Activated naive CD4-positive, alpha-beta T cell treated with anti-CD3 and anti-CD28 coated beads for 36 hours (primary cell): Measurements from ENCODE around the gene ACAP3. TPM values are rescaled to one million over a fixed set of nuclear protein-coding genes. Genes with fewer than 3 reads are reported as not detected.

Source experiments
- CTCF ChIA-PET: fragments of 350-600 bp; sonication (Branson Sonifier 250); formaldehyde crosslinking; loops from one replicate; lab custom pipeline; 2021; ENCODE audit warnings: antibody characterized with exemption; lab: Charles Lee
- DNase-seq: peaks from one replicate; pipeline ENCODE4 v3.0.0-alpha.2; 2020
- H3K27ac Mint-ChIP-seq: one replicate; pipeline ENCODE4 v1.8.0; 2021; ENCODE audit warnings: mild to moderate bottlenecking, mixed read lengths
- H3K27me3 Mint-ChIP-seq: one replicate; pipeline ENCODE4 v1.8.0; 2021; ENCODE audit warnings: low read depth, mixed read lengths
- H3K36me3 Mint-ChIP-seq: one replicate; pipeline ENCODE4 v1.8.0; 2021; ENCODE audit warnings: low read depth, mixed read lengths
- H3K4me1 Mint-ChIP-seq: one replicate; pipeline ENCODE4 v1.8.0; 2021; ENCODE audit warnings: low read depth, mixed read lengths
- H3K4me3 Mint-ChIP-seq: one replicate; pipeline ENCODE4 v1.8.0; 2021; ENCODE audit warnings: mild to moderate bottlenecking, moderate library complexity, mixed read lengths
- H3K9me3 Mint-ChIP-seq: one replicate; pipeline ENCODE4 v1.8.0; 2021; ENCODE audit warnings: mixed read lengths
- intact Hi-C: fragments of 100-400 bp; cut with micrococcal nuclease; formaldehyde crosslinking; loops from one replicate; pipeline ENCODE4 v1.15.1; 2023
- total RNA-seq, 2 experiments: library from RNA; stranded (reverse); gene quantifications; one replicate each; pipeline ENCODE4 v1.2.3, GENCODE V29; 2021

The ACAP3 gene
- total RNA-seq, 2 experiments from 2014 or later = 24.1 to 25.3 TPM

GRCh38 chr1:1341549-1342021, 33.9 kb upstream of the ACAP3 start:
- H3K4me1 Mint-ChIP-seq = peaks cover 10% of the 10 kb centered on the region
- no peaks in the 10 kb centered on the region for H3K27me3 Mint-ChIP-seq
- no peak overlapping the region for H3K4me3 Mint-ChIP-seq

GRCh38 chr1:1340791-1341548, 33.2 kb upstream of the ACAP3 start:
- no peaks in the 10 kb centered on the region for H3K27me3 Mint-ChIP-seq
- H3K36me3 Mint-ChIP-seq = peaks cover 15% of the 10 kb centered on the region
- H3K4me3 Mint-ChIP-seq = no peak overlapping the region
- no peak overlapping the region for H3K27ac Mint-ChIP-seq
- CTCF ChIA-PET = no interaction called here
- no peaks in the 10 kb centered on the region for H3K9me3 Mint-ChIP-seq
- H3K4me1 Mint-ChIP-seq = peaks cover 6% of the 10 kb centered on the region
- intact Hi-C loops = no loop called here
- DNase-seq = no peak

More at GRCh38 chr1:1341549-1342021, 33.9 kb upstream of the ACAP3 start:
- Mint-ChIP-seq H3K27ac (no peak overlapping the region), H3K36me3 (peaks cover 15% of the 10 kb centered on the region), H3K9me3 (no peaks in the 10 kb centered on the region)
- intact Hi-C loops = no loop called here
- CTCF ChIA-PET = no interaction called here
- DNase-seq = no peak

GRCh38 chr1:1340185-1340584, 32.5 kb upstream of the ACAP3 start:
- Mint-ChIP-seq H3K27ac (no peak overlapping the region), H3K4me3 (no peak overlapping the region), H3K4me1 (peaks cover 4% of the 10 kb centered on the region), H3K36me3 (peaks cover 15% of the 10 kb centered on the region), H3K9me3 (no peaks in the 10 kb centered on the region), H3K27me3 (no peaks in the 10 kb centered on the region)
- CTCF ChIA-PET = no interaction called here
- intact Hi-C loops = no loop called here
- no peak for DNase-seq

- Mint-ChIP-seq H3K9me3 (no peaks in the 10 kb centered on the region), H3K4me1 (no peaks in the 10 kb centered on the region), H3K4me3 (no peak overlapping the region), H3K36me3 (peaks cover 15% of the 10 kb centered on the region), H3K27me3 (no peaks in the 10 kb centered on the region), H3K27ac (no peak overlapping the region)
- intact Hi-C loops = no loop called here
- DNase-seq = no peak
- CTCF ChIA-PET = no interaction called here
These were observed 30.5 kb upstream of the ACAP3 start for GRCh38 chr1:1338278-1338677.

- intact Hi-C loops = no loop called here
- Mint-ChIP-seq H3K27ac (no peak overlapping the region), H3K27me3 (no peaks in the 10 kb centered on the region), H3K36me3 (peaks cover 15% of the 10 kb centered on the region), H3K4me3 (no peak overlapping the region), H3K9me3 (no peaks in the 10 kb centered on the region), H3K4me1 (no peaks in the 10 kb centered on the region)
- peak; percentile 30 for DNase-seq
- CTCF ChIA-PET = no interaction called here
These were observed 30.0 kb upstream of the ACAP3 start for GRCh38 chr1:1337793-1338147.

GRCh38 chr1:1336931-1337792, 29.4 kb upstream of the ACAP3 start:
- Mint-ChIP-seq H3K27ac (no peak overlapping the region), H3K4me3 (no peak overlapping the region), H3K27me3 (no peaks in the 10 kb centered on the region), H3K36me3 (peaks cover 15% of the 10 kb centered on the region), H3K9me3 (no peaks in the 10 kb centered on the region), H3K4me1 (no peaks in the 10 kb centered on the region)
- DNase-seq = no peak
- CTCF ChIA-PET = no interaction called here
- intact Hi-C loops = no loop called here

GRCh38 chr1:1336446-1336845, 28.7 kb upstream of the ACAP3 start:
- CTCF ChIA-PET = no interaction called here
- no peak for DNase-seq
- no peak overlapping the region for H3K27ac Mint-ChIP-seq
- no peaks in the 10 kb centered on the region for H3K9me3 Mint-ChIP-seq
- no peaks in the 10 kb centered on the region for H3K4me1 Mint-ChIP-seq
- H3K36me3 Mint-ChIP-seq = peaks cover 15% of the 10 kb centered on the region
- intact Hi-C loops = no loop called here
- no peaks in the 10 kb centered on the region for H3K27me3 Mint-ChIP-seq
- no peak overlapping the region for H3K4me3 Mint-ChIP-seq

- Mint-ChIP-seq H3K36me3 (peaks cover 9% of the 10 kb centered on the region), H3K27ac (no peak overlapping the region), H3K27me3 (no peaks in the 10 kb centered on the region), H3K4me3 (no peak overlapping the region), H3K9me3 (no peaks in the 10 kb centered on the region), H3K4me1 (no peaks in the 10 kb centered on the region)
- CTCF ChIA-PET = no interaction called here
- DNase-seq = no peak
- intact Hi-C loops = no loop called here
These were observed 28.1 kb upstream of the ACAP3 start for GRCh38 chr1:1335792-1336248.

GRCh38 chr1:1335283-1335682, 27.6 kb upstream of the ACAP3 start:
- Mint-ChIP-seq H3K27me3 (no peaks in the 10 kb centered on the region), H3K27ac (no peak overlapping the region), H3K36me3 (peaks cover 4% of the 10 kb centered on the region), H3K4me1 (no peaks in the 10 kb centered on the region), H3K4me3 (no peak overlapping the region), H3K9me3 (no peaks in the 10 kb centered on the region)
- intact Hi-C loops = no loop called here
- CTCF ChIA-PET = no interaction called here
- DNase-seq = no peak

- no peak overlapping the region for H3K4me3 Mint-ChIP-seq
- H3K4me1 Mint-ChIP-seq = no peaks in the 10 kb centered on the region
- no peaks in the 10 kb centered on the region for H3K27me3 Mint-ChIP-seq
- intact Hi-C loops = no loop called here
- CTCF ChIA-PET = no interaction called here
- DNase-seq = no peak
- peaks cover 4% of the 10 kb centered on the region for H3K36me3 Mint-ChIP-seq
- H3K9me3 Mint-ChIP-seq = no peaks in the 10 kb centered on the region
- no peak overlapping the region for H3K27ac Mint-ChIP-seq
These were observed 27.1 kb upstream of the ACAP3 start for GRCh38 chr1:1334835-1335234.

- H3K9me3 Mint-ChIP-seq = no peaks in the 10 kb centered on the region
- CTCF ChIA-PET = no interaction called here
- H3K4me3 Mint-ChIP-seq = no peak overlapping the region
- DNase-seq = no peak
- intact Hi-C loops = no loop called here
- no peaks in the 10 kb centered on the region for H3K4me1 Mint-ChIP-seq
- no peaks in the 10 kb centered on the region for H3K27me3 Mint-ChIP-seq
- peaks cover 2% of the 10 kb centered on the region for H3K36me3 Mint-ChIP-seq
- no peak overlapping the region for H3K27ac Mint-ChIP-seq
These were observed 26.0 kb upstream of the ACAP3 start for GRCh38 chr1:1333551-1334241.

- DNase-seq = no peak
- no peaks in the 10 kb centered on the region for H3K27me3 Mint-ChIP-seq
- H3K27ac Mint-ChIP-seq = no peak overlapping the region
- H3K9me3 Mint-ChIP-seq = no peaks in the 10 kb centered on the region
- H3K36me3 Mint-ChIP-seq = no peaks in the 10 kb centered on the region
- CTCF ChIA-PET = no interaction called here
- H3K4me3 Mint-ChIP-seq = no peak overlapping the region
- H3K4me1 Mint-ChIP-seq = no peaks in the 10 kb centered on the region
- intact Hi-C loops = no loop called here
These were observed 25.2 kb upstream of the ACAP3 start for GRCh38 chr1:1332774-1333480.
